22Rv1 (cell line): ENCODE results near the gene ITGAV.

Experiments used
- CTCF ChIP-seq: fragments of 450-650 bp; IDR thresholded peaks from 2 replicates; pipeline ENCODE4 v1.5.1; 2017; ENCODE audit warnings: mild to moderate bottlenecking
- ZFX ChIP-seq: fragments of 450-650 bp; IDR thresholded peaks from 2 replicates; pipeline ENCODE4 v1.6.1; 2017; ENCODE audit warnings: antibody characterized with exemption, borderline replicate concordance

- TF ChIP-seq CTCF, result no peak
- TF ChIP-seq ZFX, result no peak
Measured at GRCh38 chr2:186559848-186560247, 30.0 kb upstream of the ITGAV start.
